Keratinocyte (primary cell): ENCODE results near the gene MLLT6.

ENCODE experiments used
- CTCF ChIP-seq, 3 experiments: IDR thresholded peaks in 1 of 3; conservative IDR thresholded peaks in 1 of 3; optimal IDR thresholded peaks in 1 of 3; 2 replicates in 2 of 3; 3 replicates in 1 of 3; pipeline versions ENCODE3 to v1.5.1; 2011; ENCODE audit warnings: low read length in 3 of 3, mild to moderate bottlenecking in 3 of 3, moderate library complexity in 2 of 3, control low read depth in 1 of 3, inconsistent platforms in 1 of 3; ENCODE audit not compliant: insufficient read depth in 2 of 3; ENCODE audit errors: extremely low read depth in 1 of 3
- EZH2 ChIP-seq: IDR thresholded peaks from one replicate; pipeline ENCODE4 v1.6.1; 2012; ENCODE audit warnings: inconsistent platforms, mild to moderate bottlenecking, low read length, moderate library complexity

DNA sequence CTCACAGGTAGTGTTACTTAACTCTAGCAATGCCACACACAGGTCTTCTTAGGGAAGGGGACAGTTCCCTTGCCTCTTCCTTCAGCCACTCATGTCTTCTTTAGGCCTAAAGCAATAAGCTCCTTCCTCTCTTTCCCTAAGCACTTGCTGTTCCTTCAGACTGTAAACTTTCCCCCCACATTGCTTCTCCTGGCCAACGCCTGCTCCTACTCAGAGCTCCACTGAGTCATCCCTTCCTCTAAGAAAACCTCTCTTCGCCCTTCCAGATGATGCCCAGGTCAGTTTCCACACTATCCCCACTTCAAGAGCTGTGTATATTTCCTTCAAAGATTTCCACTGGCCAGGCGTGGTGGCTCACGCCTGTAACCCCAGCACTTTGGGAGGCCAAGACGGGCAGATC, 17.8 kb upstream of the MLLT6 start:
- TF ChIP-seq CTCF (optimal IDR thresholded peaks at IDR 0.05 in 1 of 3, IDR thresholded peaks at IDR 0.05 in 1 of 3, conservative IDR thresholded peaks at IDR 0.05 in 1 of 3; ENCODE audit: extremely low read depth in 1 of 3, insufficient read depth in 2 of 3, low read length in 3 of 3), result no peak
- no peak for TF ChIP-seq EZH2
